Osteoblast (primary cell): ENCODE data around the gene ZFP92. TPM values are rescaled to one million over a fixed set of nuclear protein-coding genes. Genes with fewer than 3 reads are reported as not detected.

Source experiments
- DNase-seq: peaks from one replicate; pipeline ENCODE4 v3.0.0; 2011; ENCODE audit warnings: low spot score, mixed read lengths; ENCODE audit not compliant: insufficient read length; ENCODE audit errors: missing footprints
- H2AFZ ChIP-seq: 2 replicates; pipeline ENCODE4 v1.6.0; 2011; ENCODE audit warnings: mild to moderate bottlenecking, low read length
- H3K27ac ChIP-seq: 2 replicates; pipeline ENCODE4 v1.5.1; 2011; ENCODE audit warnings: mild to moderate bottlenecking, low read depth, low read length, moderate library complexity
- H3K27me3 ChIP-seq: 2 replicates; pipeline ENCODE4 v1.6.0; 2012; ENCODE audit warnings: mild to moderate bottlenecking, control low read depth, inconsistent platforms, low read length, moderate library complexity; ENCODE audit not compliant: insufficient read depth
- H3K36me3 ChIP-seq: 2 replicates; pipeline ENCODE4 v1.5.1; 2011; ENCODE audit warnings: mild to moderate bottlenecking, low read length, control low read depth, moderate library complexity; ENCODE audit not compliant: insufficient read depth
- H3K4me1 ChIP-seq: 2 replicates; pipeline ENCODE4 v1.5.1; 2011; ENCODE audit warnings: mild to moderate bottlenecking, low read length, control low read depth, moderate library complexity; ENCODE audit not compliant: insufficient read depth
- H3K4me2 ChIP-seq: 2 replicates; pipeline ENCODE4 v1.6.0; 2011; ENCODE audit warnings: mild to moderate bottlenecking, low read length; ENCODE audit not compliant: insufficient read depth
- H3K4me3 ChIP-seq: fragments of 200-600 bp; sonication (generic); 3 replicates; pipeline ENCODE4 v1.5.1; 2012; ENCODE audit warnings: mild to moderate bottlenecking, low read length, inconsistent platforms; ENCODE audit not compliant: insufficient read depth
- H3K79me2 ChIP-seq: 2 replicates; pipeline ENCODE4 v1.6.0; 2012; ENCODE audit warnings: mild to moderate bottlenecking, low read length, control low read depth, inconsistent platforms; ENCODE audit not compliant: insufficient read depth
- H3K9me3 ChIP-seq: 2 replicates; pipeline ENCODE4 v1.5.1; 2011; ENCODE audit warnings: low read depth, low read length, control low read depth
- H4K20me1 ChIP-seq: 2 replicates; pipeline ENCODE4 v1.6.0; 2012; ENCODE audit warnings: mild to moderate bottlenecking, low read length, control low read depth; ENCODE audit not compliant: insufficient read depth
- total RNA-seq: library from RNA; depleted of rRNA; stranded (reverse); fragments of >200 nt; gene quantifications from 2 replicates; pipeline ENCODE4 v1.2.3, GENCODE V29; 2012
- TF ChIP-seq, protein P1 (sequence below): IDR thresholded peaks from 2 replicates; pipeline ENCODE4 v1.5.1; 2011; ENCODE audit warnings: mild to moderate bottlenecking, low read depth, low read length, moderate library complexity; ENCODE audit errors: extremely low read depth

Gene ZFP92
- total RNA-seq, 1 donor: not detected

DNA sequence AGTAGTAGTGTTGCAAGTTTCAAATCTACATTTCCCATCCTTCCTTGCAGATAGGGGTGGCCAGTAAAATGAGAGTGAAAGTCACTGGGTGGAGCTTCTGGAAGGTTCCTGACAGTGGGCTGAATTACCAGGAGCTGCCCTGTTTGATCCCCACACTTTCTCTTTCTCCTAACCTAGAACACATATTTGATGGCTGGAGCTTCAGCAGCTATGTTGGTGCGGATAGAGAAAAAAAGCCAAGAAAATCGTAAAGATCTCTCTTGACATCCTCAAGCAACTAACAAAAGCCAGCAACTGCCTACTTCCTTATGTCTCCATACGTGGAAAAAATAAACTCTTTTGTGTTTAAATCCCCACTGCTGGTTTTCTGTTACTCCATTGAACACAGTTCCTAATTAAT lies 45.2 kb upstream of the ZFP92 start:
- Histone ChIP-seq H3K4me3 (no peak overlapping the region), H3K27me3 (peaks cover 3% of the 10 kb centered on the region), H3K79me2 (no peaks in the 10 kb centered on the region), H4K20me1 (no peaks in the 10 kb centered on the region), H3K9me3 (no peaks in the 10 kb centered on the region), H3K27ac (no peak overlapping the region), H2AFZ (no peak overlapping the region), H3K4me1 (no peaks in the 10 kb centered on the region), H3K36me3 (no peaks in the 10 kb centered on the region), H3K4me2 (no peak overlapping the region)
- TF ChIP-seq, protein P1, sequence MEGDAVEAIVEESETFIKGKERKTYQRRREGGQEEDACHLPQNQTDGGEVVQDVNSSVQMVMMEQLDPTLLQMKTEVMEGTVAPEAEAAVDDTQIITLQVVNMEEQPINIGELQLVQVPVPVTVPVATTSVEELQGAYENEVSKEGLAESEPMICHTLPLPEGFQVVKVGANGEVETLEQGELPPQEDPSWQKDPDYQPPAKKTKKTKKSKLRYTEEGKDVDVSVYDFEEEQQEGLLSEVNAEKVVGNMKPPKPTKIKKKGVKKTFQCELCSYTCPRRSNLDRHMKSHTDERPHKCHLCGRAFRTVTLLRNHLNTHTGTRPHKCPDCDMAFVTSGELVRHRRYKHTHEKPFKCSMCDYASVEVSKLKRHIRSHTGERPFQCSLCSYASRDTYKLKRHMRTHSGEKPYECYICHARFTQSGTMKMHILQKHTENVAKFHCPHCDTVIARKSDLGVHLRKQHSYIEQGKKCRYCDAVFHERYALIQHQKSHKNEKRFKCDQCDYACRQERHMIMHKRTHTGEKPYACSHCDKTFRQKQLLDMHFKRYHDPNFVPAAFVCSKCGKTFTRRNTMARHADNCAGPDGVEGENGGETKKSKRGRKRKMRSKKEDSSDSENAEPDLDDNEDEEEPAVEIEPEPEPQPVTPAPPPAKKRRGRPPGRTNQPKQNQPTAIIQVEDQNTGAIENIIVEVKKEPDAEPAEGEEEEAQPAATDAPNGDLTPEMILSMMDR: no peak
- DNase-seq: no peak

DNA sequence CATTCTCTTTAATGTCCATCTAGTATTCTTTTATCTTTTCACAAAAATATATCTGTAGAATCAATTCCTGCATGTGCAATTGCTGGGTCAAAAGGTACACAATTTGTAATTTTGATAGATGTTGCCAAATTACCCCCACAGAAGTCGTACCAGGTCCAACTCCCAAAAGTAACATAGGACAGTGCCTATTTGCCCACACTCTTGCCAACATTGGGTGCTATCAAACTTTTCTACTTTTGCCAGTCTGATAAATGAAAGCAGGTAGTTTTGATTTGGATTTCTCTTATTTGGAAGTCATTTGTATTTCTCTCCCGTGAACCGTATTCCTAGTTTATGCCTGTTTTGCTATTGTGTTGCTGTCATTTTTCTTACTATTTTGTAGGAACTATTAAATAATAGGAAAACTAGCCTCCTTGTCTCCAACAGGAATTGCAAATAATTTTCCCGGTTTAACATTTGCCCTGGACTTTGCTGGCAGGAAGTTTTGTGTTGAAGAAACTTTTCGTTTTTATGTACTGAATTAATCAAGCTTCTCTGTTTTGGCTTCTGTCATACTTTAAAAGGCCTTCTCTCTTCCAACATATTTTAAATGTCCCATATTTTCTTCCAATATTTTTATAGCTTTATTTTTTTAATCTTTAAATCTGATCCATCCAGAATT lies 44.3 kb upstream of the ZFP92 start:
- Histone ChIP-seq H3K4me3 (no peak overlapping the region), H3K27me3 (peaks cover 5% of the 10 kb centered on the region), H4K20me1 (no peaks in the 10 kb centered on the region), H3K9me3 (no peaks in the 10 kb centered on the region), H3K4me2 (no peak overlapping the region), H3K4me1 (no peaks in the 10 kb centered on the region), H3K27ac (no peak overlapping the region), H3K36me3 (no peaks in the 10 kb centered on the region), H3K79me2 (no peaks in the 10 kb centered on the region), H2AFZ (no peak overlapping the region)
- TF ChIP-seq, protein P1: no peak
- peak; percentile 23 for DNase-seq

DNA sequence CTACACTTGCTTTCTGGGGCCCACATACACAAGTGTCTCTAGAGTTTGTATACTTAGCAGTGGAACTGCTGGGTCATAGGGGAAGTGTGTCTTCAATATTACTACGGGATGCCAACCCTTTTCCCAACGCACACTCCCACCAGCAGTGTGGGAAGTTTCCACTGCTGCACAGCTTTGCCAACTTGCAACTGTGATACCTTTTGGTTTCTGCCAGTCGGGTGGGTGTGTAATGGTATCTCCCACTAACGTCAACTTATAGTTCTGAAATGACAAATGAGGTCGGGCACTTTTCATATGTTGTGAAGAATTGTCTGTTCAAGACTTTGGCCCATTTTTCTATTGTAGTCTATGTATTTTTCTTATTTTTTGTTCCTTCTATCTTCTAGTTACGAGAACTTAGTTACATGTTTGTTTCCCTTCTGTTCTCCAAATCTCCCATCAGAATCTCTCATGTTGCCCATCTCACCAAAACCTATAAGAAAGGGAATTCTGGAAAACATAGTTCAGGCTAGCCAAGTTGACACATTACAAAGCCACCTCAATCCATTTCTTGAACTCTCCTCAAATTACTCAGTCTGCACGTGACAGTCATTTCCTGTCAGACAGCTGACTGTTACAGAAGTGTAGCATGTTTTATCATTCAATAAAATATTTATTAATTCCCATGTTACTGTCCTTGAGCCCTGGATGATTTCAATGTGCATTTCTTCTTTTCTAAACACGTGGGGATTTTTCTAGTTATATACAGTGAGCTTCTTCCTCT lies 40.8 kb upstream of the ZFP92 start:
- Histone ChIP-seq H3K9me3 (no peaks in the 10 kb centered on the region), H3K79me2 (no peaks in the 10 kb centered on the region), H3K36me3 (no peaks in the 10 kb centered on the region), H4K20me1 (no peaks in the 10 kb centered on the region), H2AFZ (no peak overlapping the region), H3K4me1 (no peaks in the 10 kb centered on the region), H3K27ac (no peak overlapping the region), H3K27me3 (peaks cover 7% of the 10 kb centered on the region), H3K4me3 (no peak overlapping the region), H3K4me2 (no peak overlapping the region)
- TF ChIP-seq, protein P1: no peak
- peak; percentile 8 for DNase-seq

DNA sequence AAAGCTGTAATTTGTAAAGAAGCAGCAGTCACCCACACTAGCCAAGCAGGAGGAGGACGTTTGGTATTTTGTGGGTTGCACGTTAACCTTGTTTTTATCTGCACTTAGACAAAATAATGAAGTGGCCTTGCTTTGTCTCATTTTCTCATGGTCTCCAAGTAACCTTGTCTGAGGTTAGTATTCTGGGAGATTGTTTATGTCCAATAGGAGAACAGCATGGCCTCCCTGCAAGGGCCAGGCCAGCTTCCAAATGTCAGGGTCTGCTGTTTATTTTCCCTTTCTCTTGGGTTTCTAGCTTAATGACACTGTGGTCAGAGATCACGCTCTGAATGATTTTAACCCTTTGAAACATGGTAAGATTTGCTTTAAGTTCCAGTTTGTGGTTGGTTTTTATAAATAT lies 40.0 kb upstream of the ZFP92 start:
- H2AFZ ChIP-seq: peak overlapping the region; percentile 71
- no peak overlapping the region for H3K4me2 ChIP-seq
- no peaks in the 10 kb centered on the region for H3K9me3 ChIP-seq
- no peak overlapping the region for H3K4me3 ChIP-seq
- no peaks in the 10 kb centered on the region for H4K20me1 ChIP-seq
- H3K27ac ChIP-seq: no peak overlapping the region
- TF ChIP-seq, protein P1: no peak
- H3K27me3 ChIP-seq: peaks cover 5% of the 10 kb centered on the region
- no peaks in the 10 kb centered on the region for H3K36me3 ChIP-seq
- no peaks in the 10 kb centered on the region for H3K4me1 ChIP-seq
- H3K79me2 ChIP-seq: no peaks in the 10 kb centered on the region
- DNase-seq: no peak
